GM12878 (cell line): ENCODE results near the gene LDLRAD3. TPM values are rescaled to one million over a fixed set of nuclear protein-coding genes. Genes with fewer than 3 reads are reported as not detected.

Source experiments
- ATAC-seq: fragments of 200-7000 bp; cut with Tn5 transposase; 3 replicates; pipeline ENCODE4 v1.9.1; 2020; ENCODE audit warnings: mild to moderate bottlenecking, moderate library complexity
- BruUV-seq: library from RNA; stranded (reverse); fragments of 400-500 nt; replicated peaks from 2 replicates; lab custom pipeline; 2021; lab: Mats Ljungman, UMichigan
- CTCF ChIA-PET: fragments of 300-600 bp; sonication (Branson Sonifier 250); formaldehyde crosslinking; extraction: SDS; loops from one replicate; lab custom pipeline; 2021; ENCODE audit warnings: inconsistent platforms; lab: Yijun Ruan, JAX
- POLR2A ChIA-PET: fragments of 350-600 bp; formaldehyde crosslinking; extraction: SDS; loops from one replicate; lab custom pipeline; 2021; ENCODE audit warnings: inconsistent platforms; lab: Charles Lee
- RAD21 ChIA-PET: fragments of 300-600 bp; sonication (Branson Sonifier 250); formaldehyde crosslinking; loops from one replicate; lab custom pipeline; 2023; ENCODE audit warnings: antibody characterized with exemption; ENCODE audit not compliant: unreplicated experiment; lab: Charles Lee
- SMC1A ChIA-PET: fragments of 300-600 bp; sonication (Branson Sonifier 250); formaldehyde crosslinking; loops from one replicate; lab custom pipeline; 2023; ENCODE audit not compliant: unreplicated experiment, uncharacterized antibody; lab: Charles Lee
- DNase-seq: peaks from one replicate; pipeline ENCODE4 v3.0.0-alpha.2; 2011; ENCODE audit warnings: low read depth, low spot score
- FAIRE-seq: peaks from 3 replicates; lab custom pipeline; 2011; peaks lifted over from hg19 to GRCh38; lab: Jason Lieb, UNC
- H2AFZ ChIP-seq: 2 replicates; pipeline ENCODE4 v1.6.0; 2011; ENCODE audit warnings: low read depth, low read length, control low read depth; ENCODE audit not compliant: control insufficient read depth
- H3K27ac ChIP-seq: 2 replicates; pipeline ENCODE4 v1.5.1; 2011; ENCODE audit warnings: control low read depth; ENCODE audit not compliant: control insufficient read depth, insufficient read depth
- H3K27me3 ChIP-seq, 2 experiments: replicated peaks in 1 of 2; 2 replicates each; pipeline versions ENCODE4 v1.6.0 to v1.6.1; 2011; ENCODE audit warnings: low read length in 1 of 2; ENCODE audit not compliant: control insufficient read depth in 2 of 2, insufficient read depth in 2 of 2
- H3K36me3 ChIP-seq, 2 experiments: 2 replicates each; pipeline ENCODE4 v1.5.1; 2011; ENCODE audit warnings: low read length in 1 of 2; ENCODE audit not compliant: control insufficient read depth in 2 of 2, insufficient read depth in 2 of 2
- H3K4me1 ChIP-seq: 2 replicates; pipeline ENCODE4 v1.6.1; 2011; ENCODE audit warnings: mild to moderate bottlenecking, low read length, moderate library complexity, mixed read lengths; ENCODE audit not compliant: control insufficient read depth, insufficient read depth
- H3K4me2 ChIP-seq: 2 replicates; pipeline ENCODE4 v1.6.0; 2011; ENCODE audit warnings: control low read depth; ENCODE audit not compliant: control insufficient read depth, insufficient read depth
- H3K4me3 ChIP-seq: fragments of 200-600 bp; sonication (generic); 2 replicates; pipeline ENCODE4 v1.5.1; 2016
- H3K79me2 ChIP-seq: 2 replicates; pipeline ENCODE4 v1.6.0; 2011; ENCODE audit warnings: low read length; ENCODE audit not compliant: control insufficient read depth, insufficient read depth
- H3K9ac ChIP-seq: 2 replicates; pipeline ENCODE4 v1.8.0; 2011; ENCODE audit warnings: low read length, control low read depth, mixed read lengths; ENCODE audit not compliant: control insufficient read depth, insufficient read depth
- H3K9me3 ChIP-seq: replicated peaks from 3 replicates; pipeline ENCODE4 v1.5.1; 2011; ENCODE audit warnings: mild to moderate bottlenecking, low read length; ENCODE audit not compliant: control insufficient read depth, insufficient read depth
- H4K20me1 ChIP-seq: 2 replicates; pipeline ENCODE4 v1.6.0; 2011; ENCODE audit not compliant: control insufficient read depth, insufficient read depth
- IKZF2 ChIP-seq, 2 experiments: fragments of 450-650 bp; IDR thresholded peaks; 2 replicates each; pipeline ENCODE4 v1.6.1; 2017; ENCODE audit warnings: mild to moderate bottlenecking in 2 of 2, moderate library complexity in 2 of 2
- NFYA ChIP-seq: IDR thresholded peaks from 2 replicates; pipeline ENCODE4 v1.6.1; 2011; ENCODE audit warnings: low read depth, mild to moderate bottlenecking, low read length, improper control_type of control experiment, borderline replicate concordance
- NR2C1 ChIP-seq: fragments of 450-650 bp; IDR thresholded peaks from 2 replicates; pipeline ENCODE4 v1.6.1; 2017; ENCODE audit warnings: antibody characterized with exemption, mild to moderate bottlenecking, moderate library complexity
- NR2F1 ChIP-seq: fragments of 450-650 bp; conservative IDR thresholded peaks from 2 replicates; pipeline ENCODE4 v1.6.1; 2017; ENCODE audit warnings: mild to moderate bottlenecking
- RAD51 ChIP-seq: fragments of 450-650 bp; IDR thresholded peaks from 2 replicates; pipeline ENCODE4 v1.6.1; 2016; ENCODE audit warnings: moderate library complexity, mild to moderate bottlenecking, inconsistent platforms
- WGBS: methylation state at CpG from one replicate; pipeline ENCODE4 v1.1.6; 2016; ENCODE audit warnings: low lambda C conversion rate; ENCODE audit not compliant: insufficient replicate concordance, insufficient coverage; ENCODE audit errors: missing lambda C conversion rate; 5-methylcytosine and 5-hydroxymethylcytosine counted together
- in situ Hi-C: fragments of 300-500 bp; cut with MboI; formaldehyde crosslinking; loops from 9 replicates; pipeline ENCODE4 v1.14.3; 2018; ENCODE audit warnings: mixed read lengths
- intact Hi-C: fragments of 100-400 bp; cut with micrococcal nuclease; formaldehyde crosslinking; loops from one replicate; pipeline ENCODE4 v1.14.2; 2022; ENCODE audit not compliant: unreplicated experiment
- polyA plus RNA-seq, 11 experiments: library from polyadenylated mRNA; depleted of rRNA in 4 of 11; unstranded in 6 of 11; stranded (reverse) in 5 of 11; fragments of >200 nt; fragmentation: Nextera tagmentation in 4 of 11; fragmentation: Illumina TruSeq in 1 of 11; extraction: Ambion mirVana in 4 of 11; extraction: Trizol in 1 of 11; gene quantifications; 1 replicate in 1 of 11; 2 replicates in 10 of 11; pipeline versions ENCODE4 v1.2.1 to v1.2.3, GENCODE V29; 2011 to 2016; ENCODE audit warnings: inconsistent platforms in 2 of 11, missing spikeins in 2 of 11, low read depth in 1 of 11
- total RNA-seq, 4 experiments: library from RNA; depleted of rRNA in 3 of 4; stranded (reverse); fragments of >200 nt in 3 of 4; fragmentation: Illumina TruSeq in 1 of 4; extraction: Trizol in 1 of 4; gene quantifications; 2 replicates each; pipeline versions ENCODE4 v1.2.1 to v1.2.3, GENCODE V29; 2013 to 2021
- TF ChIP-seq, protein P1 (sequence below): IDR thresholded peaks from 2 replicates; pipeline ENCODE4 v1.6.1; 2011; ENCODE audit warnings: low read depth, low read length, improper control_type of control experiment, borderline replicate concordance

LDLRAD3 gene
- total and polyA plus RNA-seq, 10 of the 15 experiments (the other 5 are each of a cell fraction or from before 2014, with no cell fraction given): 2.5 to 17.2 (median 10.7) TPM

DNA sequence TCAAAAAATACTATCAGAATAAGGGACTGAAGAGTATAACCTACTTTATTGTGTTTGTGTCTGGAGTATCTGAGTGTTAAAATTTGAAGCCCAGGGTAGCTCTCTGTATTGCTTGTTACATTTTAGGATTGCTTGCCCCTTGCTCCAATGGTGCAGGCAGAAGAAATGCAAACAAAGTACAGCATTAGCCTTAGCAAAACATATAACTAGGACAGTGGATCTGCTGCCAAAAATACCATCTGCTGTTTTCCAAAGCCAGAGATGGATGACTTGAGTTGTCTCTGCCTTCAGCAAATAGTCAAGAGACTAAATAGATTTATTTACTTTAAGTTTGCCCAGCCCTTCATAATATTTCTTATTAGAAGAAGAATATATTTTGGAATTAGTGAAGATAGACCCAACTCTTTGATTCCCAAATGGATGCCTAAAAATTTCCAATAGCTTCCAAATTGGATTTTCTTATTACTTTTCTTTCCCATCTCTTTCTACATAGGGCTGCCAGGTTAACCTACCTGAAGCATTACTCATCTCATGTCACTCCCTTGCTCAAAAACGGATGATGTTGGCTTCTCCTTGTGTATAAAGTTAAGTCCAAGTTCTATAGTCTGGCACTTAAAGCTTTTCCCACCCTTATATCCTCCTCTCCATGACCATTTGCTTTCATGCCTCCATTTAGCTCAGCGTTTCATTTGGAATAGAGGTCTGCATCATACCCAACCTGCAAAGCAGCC, 66.3 kb downstream of the LDLRAD3 start (continued):
- TF ChIP-seq, protein P1, sequence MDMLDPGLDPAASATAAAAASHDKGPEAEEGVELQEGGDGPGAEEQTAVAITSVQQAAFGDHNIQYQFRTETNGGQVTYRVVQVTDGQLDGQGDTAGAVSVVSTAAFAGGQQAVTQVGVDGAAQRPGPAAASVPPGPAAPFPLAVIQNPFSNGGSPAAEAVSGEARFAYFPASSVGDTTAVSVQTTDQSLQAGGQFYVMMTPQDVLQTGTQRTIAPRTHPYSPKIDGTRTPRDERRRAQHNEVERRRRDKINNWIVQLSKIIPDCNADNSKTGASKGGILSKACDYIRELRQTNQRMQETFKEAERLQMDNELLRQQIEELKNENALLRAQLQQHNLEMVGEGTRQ: no peak
- TF ChIP-seq NFYA: no peak

DNA sequence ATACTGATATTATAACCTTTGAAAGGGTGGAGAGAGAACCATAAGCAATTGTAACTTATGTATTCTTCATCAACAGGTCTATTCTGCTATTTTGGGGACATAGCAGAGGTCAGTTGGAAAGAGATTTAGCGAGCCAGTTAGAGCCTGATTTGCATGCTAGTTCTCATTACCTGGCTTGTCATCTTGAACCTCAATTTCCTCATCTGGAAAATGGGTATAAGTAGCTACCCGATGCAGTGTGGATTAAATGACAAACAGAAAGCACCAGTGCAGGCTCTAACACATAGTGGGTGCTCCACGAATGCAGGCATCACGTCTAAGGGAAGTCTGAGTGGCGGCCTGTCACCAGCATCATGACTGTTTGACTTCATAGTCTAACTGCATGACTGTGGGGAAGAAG, 67.7 kb downstream of the LDLRAD3 start:
- CTCF ChIA-PET: interaction anchor here (0.8 kb wide), 1 partner anchor 189 kb away, joined by 4 read pairs; no protein-coding TSS in a partner anchor

More for the DNA sequence above, 67.7 kb downstream of the LDLRAD3 start:
- in situ Hi-C loops: no loop called here
- 16% methylated on average over 5 of the region's 5 CpGs for WGBS
- Histone ChIP-seq H2AFZ (no peak overlapping the region), H3K79me2 (no peaks in the 10 kb centered on the region), H3K4me2 (no peak overlapping the region), H3K27me3 (no peaks in the 10 kb centered on the region; a peak in 1 of 4 replicates), H3K27ac (no peak overlapping the region), H3K4me1 (no peaks in the 10 kb centered on the region), H3K9ac (no peak overlapping the region)
- DNase-seq (no peak), FAIRE-seq (no peak)
- BruUV-seq: no TSS peak
- TF ChIP-seq RAD51: no peak
- no peak for TF ChIP-seq NR2C1
- no peak for TF ChIP-seq NR2F1
- no peak for TF ChIP-seq IKZF2 (IDR thresholded peaks at IDR 0.05)
- TF ChIP-seq, all 136 proteins: peak for 0
- POLR2A ChIA-PET: no interaction called here
- RAD21 ChIA-PET: interaction anchor here (1.7 kb wide), 1 partner anchor 10 kb away, joined by 4 read pairs; no protein-coding TSS in a partner anchor
- ATAC-seq: peak; percentile 51; the same call in 2 of the 3 replicates
- Histone ChIP-seq H3K4me3 (no peak overlapping the region), H3K36me3 (no peaks in the 10 kb centered on the region), H4K20me1 (no peaks in the 10 kb centered on the region), H3K9me3 (no peaks in the 10 kb centered on the region; the same call in 2 of the 3 replicates)
- intact Hi-C loops: no loop called here
- SMC1A ChIA-PET: interaction anchor here (1.5 kb wide), 1 partner anchor 27 kb away, joined by 3 read pairs; no protein-coding TSS in a partner anchor
